Keratinocyte (primary cell): Measurements from ENCODE around the gene PABPC1L2A. TPM values are rescaled to one million over a fixed set of nuclear protein-coding genes. Genes with fewer than 3 reads are reported as not detected.
"Not testable (repeated sequence)": the region's sequence is repeated elsewhere in the genome, so short reads cannot be mapped to it uniquely, and the experiment has no call there.

Source experiments
- DNase-seq: peaks from one replicate; pipeline ENCODE4 v3.0.0-alpha.2; 2011; ENCODE audit warnings: low read depth, missing footprints, low spot score
- FAIRE-seq: peaks from 2 replicates; lab custom pipeline; 2011; peaks lifted over from hg19 to GRCh38; lab: Jason Lieb, UNC
- H2AFZ ChIP-seq: 2 replicates; pipeline ENCODE4 v1.6.0; 2012; ENCODE audit warnings: low read length, control low read depth, inconsistent platforms; ENCODE audit not compliant: control insufficient read depth
- H3K27ac ChIP-seq: 2 replicates; pipeline ENCODE4 v1.5.1; 2011; ENCODE audit warnings: low read length; ENCODE audit not compliant: control insufficient read depth, insufficient read depth
- H3K27me3 ChIP-seq: 3 replicates; pipeline ENCODE4 v1.6.0; 2011; ENCODE audit warnings: low read length; ENCODE audit not compliant: control insufficient read depth, insufficient read depth; ENCODE audit errors: extremely low read depth
- H3K36me3 ChIP-seq, 2 experiments: 2 replicates in 1 of 2; 3 replicates in 1 of 2; pipeline ENCODE4 v1.5.1; 2011; ENCODE audit warnings: low read length in 2 of 2, mild to moderate bottlenecking in 1 of 2; ENCODE audit not compliant: control insufficient read depth in 2 of 2, insufficient read depth in 2 of 2; ENCODE audit errors: extremely low read depth in 1 of 2
- H3K4me1 ChIP-seq: 3 replicates; pipeline ENCODE4 v1.5.1; 2011; ENCODE audit warnings: low read length; ENCODE audit not compliant: control insufficient read depth, insufficient read depth; ENCODE audit errors: extremely low read depth
- H3K4me2 ChIP-seq: 3 replicates; pipeline ENCODE4 v1.6.0; 2011; ENCODE audit warnings: low read depth, low read length; ENCODE audit not compliant: control insufficient read depth, insufficient read depth; ENCODE audit errors: extremely low read depth
- H3K4me3 ChIP-seq, 3 experiments: fragments of 200-600 bp in 1 of 3; sonication (generic) in 1 of 3; 2 replicates in 2 of 3; 3 replicates in 1 of 3; pipeline ENCODE4 v1.5.1; 2011 to 2016; ENCODE audit warnings: low read length in 3 of 3, mild to moderate bottlenecking in 3 of 3, control low read depth in 2 of 3, inconsistent platforms in 1 of 3, low read depth in 1 of 3, mixed read lengths in 1 of 3, mixed run types in 1 of 3, moderate library complexity in 1 of 3; ENCODE audit not compliant: control insufficient read depth in 2 of 3, insufficient read depth in 2 of 3; ENCODE audit errors: extremely low read depth in 1 of 3
- H3K79me2 ChIP-seq: 2 replicates; pipeline ENCODE4 v1.6.0; 2012; ENCODE audit warnings: low read length; ENCODE audit not compliant: control insufficient read depth, insufficient read depth
- H3K9ac ChIP-seq: 3 replicates; pipeline ENCODE4 v1.6.0; 2011; ENCODE audit warnings: low read length; ENCODE audit not compliant: control insufficient read depth, insufficient read depth; ENCODE audit errors: extremely low read depth
- H3K9me1 ChIP-seq: 3 replicates; pipeline ENCODE4 v1.6.0; 2011; ENCODE audit warnings: low read length; ENCODE audit not compliant: control insufficient read depth, insufficient read depth; ENCODE audit errors: extremely low read depth
- H3K9me3 ChIP-seq: 2 replicates; pipeline ENCODE4 v1.5.1; 2012; ENCODE audit warnings: low read depth, low read length; ENCODE audit not compliant: control insufficient read depth
- H4K20me1 ChIP-seq: 3 replicates; pipeline ENCODE4 v1.6.0; 2011; ENCODE audit warnings: low read length; ENCODE audit not compliant: control insufficient read depth, insufficient read depth; ENCODE audit errors: extremely low read depth
- CTCF ChIP-seq, 3 experiments: IDR thresholded peaks in 1 of 3; conservative IDR thresholded peaks in 1 of 3; optimal IDR thresholded peaks in 1 of 3; 2 replicates in 2 of 3; 3 replicates in 1 of 3; pipeline versions ENCODE3 to v1.5.1; 2011; ENCODE audit warnings: low read length in 3 of 3, mild to moderate bottlenecking in 3 of 3, moderate library complexity in 2 of 3, control low read depth in 1 of 3, inconsistent platforms in 1 of 3; ENCODE audit not compliant: insufficient read depth in 2 of 3; ENCODE audit errors: extremely low read depth in 1 of 3
- EZH2 ChIP-seq: IDR thresholded peaks from one replicate; pipeline ENCODE4 v1.6.1; 2012; ENCODE audit warnings: inconsistent platforms, mild to moderate bottlenecking, low read length, moderate library complexity
- dilution Hi-C: fragments of 300-500 bp; cut with MboI; formaldehyde crosslinking; loops from one replicate; pipeline ENCODE4 v1.7.0; 2020; ENCODE audit warnings: low sequenced_read_pairs; ENCODE audit not compliant: extremely low pct_ligation_motif_present
- polyA plus RNA-seq, 5 experiments: library from polyadenylated mRNA; depleted of rRNA in 3 of 5; stranded (reverse) in 3 of 5; stranded (forward) in 1 of 5; unstranded in 1 of 5; fragments of >200 nt; gene quantifications; 1 replicate in 1 of 5; 2 replicates in 3 of 5; 3 replicates in 1 of 5; pipeline versions ENCODE4 v1.2.1 to v1.2.3, GENCODE V29; 2011 to 2012; ENCODE audit warnings: missing spikeins in 2 of 5, low read depth in 1 of 5, low replicate concordance in 1 of 5

The PABPC1L2A gene
- polyA plus RNA-seq, 1 donor (not counting 4 experiments of a cell fraction or from before 2014, with no cell fraction given), result not detected

DNA sequence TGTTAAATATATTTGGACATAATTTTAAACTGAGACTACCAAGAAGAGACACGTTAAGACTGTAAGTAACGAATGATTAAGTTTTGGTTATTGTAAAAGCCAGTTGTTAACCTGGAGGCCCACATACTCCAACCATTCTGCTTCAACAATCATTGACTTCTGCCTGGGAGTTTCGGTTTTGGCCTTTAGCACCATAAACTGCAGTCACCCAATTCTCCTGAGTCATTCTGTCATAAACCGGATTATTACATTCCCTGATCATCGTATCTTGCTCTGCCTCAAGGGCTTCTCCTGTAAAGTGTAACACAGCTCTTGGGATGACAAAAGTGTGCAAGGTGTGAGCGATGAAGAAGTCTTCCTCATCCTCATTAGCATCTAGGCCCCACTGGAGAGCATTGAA lies 46.9 kb upstream of the PABPC1L2A start:
- no peak overlapping the region for H3K4me3 ChIP-seq
- no peak overlapping the region for H3K9ac ChIP-seq
- no peaks in the 10 kb centered on the region for H3K79me2 ChIP-seq
- H3K4me2 ChIP-seq, result no peak overlapping the region
- no peaks in the 10 kb centered on the region for H3K27me3 ChIP-seq
- dilution Hi-C loops, result no loop called here
- DNase-seq, result no peak
- no peaks in the 10 kb centered on the region for H3K9me3 ChIP-seq
- no peak for TF ChIP-seq EZH2
- TF ChIP-seq CTCF (optimal IDR thresholded peaks at IDR 0.05 in 1 of 3, IDR thresholded peaks at IDR 0.05 in 1 of 3, conservative IDR thresholded peaks at IDR 0.05 in 1 of 3; ENCODE audit: extremely low read depth in 1 of 3, insufficient read depth in 2 of 3, low read length in 3 of 3), result no peak
- no peaks in the 10 kb centered on the region for H3K36me3 ChIP-seq
- no peak overlapping the region for H2AFZ ChIP-seq
- H4K20me1 ChIP-seq, result no peaks in the 10 kb centered on the region
- H3K9me1 ChIP-seq, result no peaks in the 10 kb centered on the region
- no peak for FAIRE-seq
- H3K4me1 ChIP-seq, result no peaks in the 10 kb centered on the region
- no peak overlapping the region for H3K27ac ChIP-seq

DNA sequence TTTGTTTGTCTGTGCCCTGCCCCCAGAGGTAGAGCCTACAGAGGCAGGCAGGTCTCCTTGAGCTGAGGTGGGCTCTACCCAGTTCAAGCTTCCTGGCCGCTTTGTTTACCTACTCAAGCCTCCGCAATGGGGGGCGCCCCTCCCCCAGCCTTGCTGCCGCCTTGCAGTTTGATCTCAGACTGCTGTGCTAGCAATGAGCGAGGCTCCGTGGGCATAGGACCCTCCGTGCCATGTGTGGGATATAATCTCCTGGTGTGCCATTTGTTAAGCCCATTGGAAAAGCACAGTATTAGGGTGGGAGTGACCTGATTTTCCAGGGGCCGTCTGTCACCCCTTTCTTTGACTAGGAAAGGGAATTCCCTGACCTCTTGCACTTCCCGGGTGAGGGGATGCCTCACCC lies 20.2 kb upstream of the PABPC1L2A start:
- H2AFZ ChIP-seq, H3K36me3 ChIP-seq, dilution Hi-C loops, H3K4me2 ChIP-seq, H3K9me1 ChIP-seq, H3K27ac ChIP-seq, FAIRE-seq, H4K20me1 ChIP-seq, H3K4me1 ChIP-seq, H3K9ac ChIP-seq, H3K4me3 ChIP-seq, H3K9me3 ChIP-seq, H3K79me2 ChIP-seq, H3K27me3 ChIP-seq, DNase-seq: not testable (repeated sequence)

- FAIRE-seq, H3K9ac ChIP-seq, H3K79me2 ChIP-seq, dilution Hi-C loops, H3K9me3 ChIP-seq, DNase-seq, H3K9me1 ChIP-seq, H3K27ac ChIP-seq, H3K27me3 ChIP-seq, H3K4me1 ChIP-seq, H3K4me3 ChIP-seq, H2AFZ ChIP-seq, H3K36me3 ChIP-seq, H4K20me1 ChIP-seq, H3K4me2 ChIP-seq: not testable (repeated sequence)
These were observed 7.5 kb upstream of the PABPC1L2A start for GRCh38 chrX:73086766-73087165.

GRCh38 chrX:73079884-73080283 lies 572 bp upstream of the PABPC1L2A start:
- H3K9me1 ChIP-seq, H3K4me1 ChIP-seq, H3K27ac ChIP-seq, H3K79me2 ChIP-seq, dilution Hi-C loops, H3K9me3 ChIP-seq, H3K9ac ChIP-seq, H3K4me3 ChIP-seq, H2AFZ ChIP-seq, H4K20me1 ChIP-seq, H3K4me2 ChIP-seq, H3K27me3 ChIP-seq, DNase-seq, H3K36me3 ChIP-seq, FAIRE-seq: not testable (repeated sequence)
